ENCODE results near the gene F3.

The F3 gene

DNA sequence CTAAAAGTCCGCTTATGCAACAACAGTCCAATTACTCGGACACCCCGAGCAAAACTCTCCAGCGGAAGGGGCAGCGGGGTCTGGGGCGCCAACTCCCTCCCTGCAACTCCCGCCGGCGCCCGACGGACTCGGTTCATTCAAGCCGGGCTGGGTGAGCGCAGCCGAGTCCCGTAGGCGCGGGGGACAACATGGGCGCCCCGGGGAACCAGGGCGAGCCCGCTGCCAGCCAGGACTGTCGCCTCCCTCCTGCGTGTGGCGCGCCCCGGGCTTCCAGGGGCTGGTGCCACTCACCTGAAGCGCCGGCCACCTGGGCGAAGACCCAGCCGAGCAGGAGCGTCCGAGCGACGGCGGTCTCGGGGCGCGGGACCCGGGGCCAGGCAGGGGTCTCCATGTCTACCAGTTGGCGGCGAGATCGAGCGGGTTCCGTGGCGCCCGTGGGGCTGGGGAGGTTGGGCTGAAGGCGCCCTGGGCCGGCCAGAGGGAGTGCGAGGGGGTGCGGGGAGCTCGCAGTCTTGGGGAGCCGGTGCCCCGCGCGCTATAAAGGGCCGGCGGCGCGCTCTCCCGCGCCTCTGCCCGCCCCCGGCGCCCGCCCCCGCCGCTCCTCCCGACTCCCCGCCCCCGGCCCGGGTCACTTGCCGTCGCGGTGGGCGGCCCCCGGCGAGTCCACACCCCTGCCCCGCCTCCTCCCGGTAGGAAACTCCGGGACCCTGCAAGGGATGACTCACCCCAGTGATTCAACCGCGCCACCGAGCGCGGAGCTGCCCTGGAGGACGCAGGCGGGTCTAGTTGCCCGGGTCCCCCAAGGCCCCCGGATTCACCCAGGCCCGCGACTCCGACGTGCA, at the start of gene F3:
Gene F3, minus strand, starts transcription at position 514 of the 842 bp plus-strand sequence. Its CDS starts 123 bp downstream, at position 391.
- TF ChIP-seq, protein P1, sequence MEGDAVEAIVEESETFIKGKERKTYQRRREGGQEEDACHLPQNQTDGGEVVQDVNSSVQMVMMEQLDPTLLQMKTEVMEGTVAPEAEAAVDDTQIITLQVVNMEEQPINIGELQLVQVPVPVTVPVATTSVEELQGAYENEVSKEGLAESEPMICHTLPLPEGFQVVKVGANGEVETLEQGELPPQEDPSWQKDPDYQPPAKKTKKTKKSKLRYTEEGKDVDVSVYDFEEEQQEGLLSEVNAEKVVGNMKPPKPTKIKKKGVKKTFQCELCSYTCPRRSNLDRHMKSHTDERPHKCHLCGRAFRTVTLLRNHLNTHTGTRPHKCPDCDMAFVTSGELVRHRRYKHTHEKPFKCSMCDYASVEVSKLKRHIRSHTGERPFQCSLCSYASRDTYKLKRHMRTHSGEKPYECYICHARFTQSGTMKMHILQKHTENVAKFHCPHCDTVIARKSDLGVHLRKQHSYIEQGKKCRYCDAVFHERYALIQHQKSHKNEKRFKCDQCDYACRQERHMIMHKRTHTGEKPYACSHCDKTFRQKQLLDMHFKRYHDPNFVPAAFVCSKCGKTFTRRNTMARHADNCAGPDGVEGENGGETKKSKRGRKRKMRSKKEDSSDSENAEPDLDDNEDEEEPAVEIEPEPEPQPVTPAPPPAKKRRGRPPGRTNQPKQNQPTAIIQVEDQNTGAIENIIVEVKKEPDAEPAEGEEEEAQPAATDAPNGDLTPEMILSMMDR (IDR thresholded peaks at IDR 0.05; ENCODE audit: low read depth, low read length): no peak; the same call in 1 of the 2 replicates
- DNase-seq (ENCODE audit: extremely low read depth, low read depth): peak; percentile 85

GRCh38 chr1:94590203-94591137, 48.9 kb upstream of the F3 start:
- TF ChIP-seq, protein P1 (IDR thresholded peaks at IDR 0.05; ENCODE audit: low read depth, low read length): no peak
- no peak for DNase-seq (ENCODE audit: extremely low read depth, low read depth)

- TF ChIP-seq, protein P1 (IDR thresholded peaks at IDR 0.05; ENCODE audit: low read depth, low read length): no peak
- DNase-seq (ENCODE audit: extremely low read depth, low read depth): no peak
These were observed 48.2 kb upstream of the F3 start for GRCh38 chr1:94589728-94590127.

DNA sequence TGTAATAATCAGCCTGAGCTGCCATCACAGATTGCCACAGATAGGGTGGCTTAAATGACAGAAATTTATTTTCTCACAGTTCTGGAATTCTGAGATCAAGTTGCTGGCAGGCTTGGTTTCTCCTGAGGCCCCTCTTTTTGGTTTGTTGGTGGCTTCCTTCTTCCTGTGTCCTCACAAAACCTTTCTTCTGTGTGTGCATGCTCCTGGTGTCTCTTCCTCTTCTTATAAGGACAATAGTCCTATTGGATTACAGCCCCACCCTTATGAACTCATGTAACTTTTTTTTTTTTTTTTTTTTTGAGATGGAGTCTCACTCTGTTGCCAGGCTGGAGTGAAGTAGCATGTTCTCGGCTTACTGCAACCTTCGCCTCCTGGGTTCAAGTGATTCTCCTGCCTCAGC, 41.0 kb upstream of the F3 start:
- TF ChIP-seq, protein P1 (IDR thresholded peaks at IDR 0.05; ENCODE audit: low read depth, low read length): no peak
- no peak for DNase-seq (ENCODE audit: extremely low read depth, low read depth)

DNA sequence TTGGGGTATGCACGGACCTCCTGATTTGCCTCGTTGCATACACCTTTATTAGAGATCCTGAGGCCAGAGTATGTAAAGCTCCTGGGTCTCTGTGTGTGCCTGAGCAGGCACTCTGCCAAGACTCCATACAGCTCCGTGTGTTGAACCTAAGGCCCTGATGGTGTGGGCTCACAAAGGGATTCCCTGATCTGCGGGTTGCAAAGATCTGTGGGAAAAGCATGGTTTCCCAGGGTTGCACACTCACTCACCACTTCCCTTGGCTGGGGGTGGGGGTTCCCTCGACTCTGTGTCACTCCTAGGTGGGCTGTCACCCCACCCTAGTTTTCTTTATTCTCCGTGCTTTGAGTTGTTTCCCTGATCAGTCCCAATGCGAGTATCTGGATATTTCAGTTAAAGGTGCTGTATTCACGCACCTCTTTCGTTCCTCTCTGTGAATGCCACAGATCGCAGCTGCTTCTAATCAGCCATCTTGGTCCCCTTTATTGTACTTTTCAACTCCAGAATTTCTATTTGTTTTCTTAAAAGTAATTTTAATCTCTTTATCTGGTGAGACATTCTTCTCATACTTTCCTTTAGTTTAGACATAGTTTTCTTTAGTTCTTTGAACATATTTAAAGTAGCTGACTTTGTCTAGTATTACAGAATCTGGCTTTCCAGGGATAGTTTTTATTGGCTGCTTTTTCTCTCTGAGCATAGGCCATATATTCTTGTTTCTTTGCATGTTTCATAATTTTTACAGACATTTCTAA, 39.0 kb upstream of the F3 start:
- TF ChIP-seq, protein P1 (IDR thresholded peaks at IDR 0.05; ENCODE audit: low read depth, low read length): no peak
- no peak for DNase-seq (ENCODE audit: extremely low read depth, low read depth)

- TF ChIP-seq, protein P1 (IDR thresholded peaks at IDR 0.05; ENCODE audit: low read depth, low read length): no peak
- DNase-seq (ENCODE audit: extremely low read depth, low read depth): peak; percentile 81
These were observed 38.3 kb upstream of the F3 start for GRCh38 chr1:94579876-94580294.
